Thymus (tissue), 11 donors: Measurements from ENCODE around the gene DTNA. TPM values are rescaled to one million over a fixed set of nuclear protein-coding genes. Genes with fewer than 3 reads are reported as not detected.

Experiments used
- DNase-seq, 9 donors: peaks; one replicate each; pipeline ENCODE4 v3.0.0-alpha.2; 2013; ENCODE audit warnings: low spot score in 9 of 9, low read depth in 6 of 9, missing footprints in 1 of 9
- H3K27ac ChIP-seq, 2 donors: one replicate each; pipeline ENCODE4 v1.5.1; 2013; ENCODE audit warnings: control low read depth in 1 of 2, low read depth in 1 of 2, low read length in 1 of 2, mild to moderate bottlenecking in 1 of 2, moderate library complexity in 1 of 2
- H3K27me3 ChIP-seq, 2 donors: one replicate each; pipeline ENCODE4 v1.5.1; 2013; ENCODE audit warnings: low read length in 1 of 2; ENCODE audit not compliant: control insufficient read depth in 2 of 2, insufficient read depth in 1 of 2
- H3K36me3 ChIP-seq, 2 donors: one replicate each; pipeline ENCODE4 v1.5.1; 2013; ENCODE audit warnings: low read length in 1 of 2, mild to moderate bottlenecking in 1 of 2, moderate library complexity in 1 of 2; ENCODE audit not compliant: control insufficient read depth in 2 of 2, insufficient read depth in 2 of 2
- H3K4me1 ChIP-seq, 2 donors: one replicate each; pipeline ENCODE4 v1.5.1; 2013; ENCODE audit warnings: low read length in 2 of 2; ENCODE audit not compliant: control insufficient read depth in 2 of 2, insufficient read depth in 2 of 2
- H3K4me3 ChIP-seq, 2 donors: one replicate each; pipeline ENCODE4 v1.5.1; 2013; ENCODE audit warnings: low read length in 2 of 2, control low read depth in 1 of 2, mild to moderate bottlenecking in 1 of 2
- H3K9me3 ChIP-seq, 2 donors: one replicate each; pipeline ENCODE4 v1.5.1; 2013; ENCODE audit warnings: low read length in 1 of 2, mild to moderate bottlenecking in 1 of 2; ENCODE audit not compliant: control insufficient read depth in 2 of 2, insufficient read depth in 1 of 2
- WGBS: extraction: QIAGEN DNeasy Blood & Tissue Kit; methylation state at CpG from one replicate; pipeline ENCODE4 v1.1.7; 2013; 5-methylcytosine and 5-hydroxymethylcytosine counted together
- polyA plus RNA-seq: library from polyadenylated mRNA; stranded (reverse); fragments of 200-250 nt; gene quantifications from one replicate; pipeline ENCODE4 v1.2.3, GENCODE V29; 2013
- total RNA-seq: library from RNA; stranded (reverse); fragments of 120-200 nt; gene quantifications from one replicate; pipeline ENCODE4 v1.2.4, GENCODE V29; 2013
- donor health status: healthy.

DTNA gene
- total and polyA plus RNA-seq, 2 donors: 1.7 to 2.9 TPM

- Histone ChIP-seq H3K4me1 (no peaks in the 10 kb centered on the region), H3K36me3 (no peaks in the 10 kb centered on the region), H3K4me3 (no peak overlapping the region), H3K9me3 (no peaks in the 10 kb centered on the region), H3K27me3 (no peaks in the 10 kb centered on the region), H3K27ac (no peak overlapping the region)
- no peak for DNase-seq
- WGBS: 96% methylated on average over 4 of the region's 4 CpGs
Measured at GRCh38 chr18:34932792-34933466, 222.8 kb downstream of the DTNA start.

- WGBS: 96% methylated on average over 1 of the region's 1 CpG
- Histone ChIP-seq H3K27ac (no peak overlapping the region), H3K36me3 (no peaks in the 10 kb centered on the region), H3K4me3 (no peak overlapping the region), H3K4me1 (no peaks in the 10 kb centered on the region), H3K9me3 (no peaks in the 10 kb centered on the region), H3K27me3 (no peaks in the 10 kb centered on the region)
- no peak for DNase-seq
Measured at GRCh38 chr18:34933909-34934661, 224.0 kb downstream of the DTNA start.

- no peaks in the 10 kb centered on the region for H3K27me3 ChIP-seq
- no peaks in the 10 kb centered on the region for H3K4me1 ChIP-seq
- no peak for DNase-seq
- H3K36me3 ChIP-seq: no peaks in the 10 kb centered on the region
- 88% methylated on average over 3 of the region's 3 CpGs for WGBS
- no peaks in the 10 kb centered on the region for H3K9me3 ChIP-seq
- H3K27ac ChIP-seq: no peak overlapping the region
- H3K4me3 ChIP-seq: no peak overlapping the region
Measured at GRCh38 chr18:34936772-34937171, 226.7 kb downstream of the DTNA start.

- WGBS: 98% methylated on average over 1 of the region's 1 CpG
- Histone ChIP-seq H3K4me3 (no peak overlapping the region), H3K27ac (no peak overlapping the region), H3K4me1 (no peaks in the 10 kb centered on the region), H3K9me3 (no peaks in the 10 kb centered on the region), H3K27me3 (no peaks in the 10 kb centered on the region), H3K36me3 (no peaks in the 10 kb centered on the region)
- no peak for DNase-seq
Measured at GRCh38 chr18:34938090-34938489, 228.0 kb downstream of the DTNA start.
